HepG2 (cell line): ENCODE data around the gene TMEM165. TPM values are rescaled to one million over a fixed set of nuclear protein-coding genes. Genes with fewer than 3 reads are reported as not detected.

Experiments
- CENPX ChIP-seq: sonication (generic); formaldehyde crosslinking; IDR thresholded peaks from 2 replicates; pipeline ENCODE4 v1.9.0; 2021; ENCODE audit warnings: mild to moderate bottlenecking, missing genetic modification reagents, moderate library complexity
- GTF3A ChIP-seq: sonication (generic); formaldehyde crosslinking; conservative IDR thresholded peaks from 2 replicates; pipeline ENCODE4 v1.4.0; 2020; ENCODE audit warnings: mild to moderate bottlenecking, missing genetic modification reagents
- HMG20A ChIP-seq: IDR thresholded peaks from 2 replicates; pipeline ENCODE4 v1.6.1; 2016; ENCODE audit warnings: borderline replicate concordance
- HNRNPUL1 ChIP-seq: fragments of 200-400 bp; formaldehyde crosslinking; IDR thresholded peaks from 2 replicates; pipeline ENCODE4 v1.6.1; 2017; ENCODE audit warnings: low read depth, mild to moderate bottlenecking, low read length, moderate library complexity
- IKZF1 ChIP-seq: fragments of 450-650 bp; IDR thresholded peaks from 2 replicates; pipeline ENCODE4 v1.7.1; 2016
- MATR3 ChIP-seq: sonication (generic); formaldehyde crosslinking; IDR thresholded peaks from 2 replicates; pipeline ENCODE4 v1.4.0; 2020; ENCODE audit warnings: missing genetic modification reagents
- MBNL3 ChIP-seq: fragments of 250-450 bp; sonication (Bioruptor Pico); conservative IDR thresholded peaks from 2 replicates; pipeline ENCODE4 v1.8.0; 2022; ENCODE audit warnings: mild to moderate bottlenecking, inconsistent platforms
- NFATC3 ChIP-seq: sonication (generic); formaldehyde crosslinking; IDR thresholded peaks from 2 replicates; pipeline ENCODE4 v1.5.1; 2020; ENCODE audit warnings: mild to moderate bottlenecking, missing genetic modification reagents
- NRL ChIP-seq: sonication (generic); formaldehyde crosslinking; IDR thresholded peaks from 2 replicates; pipeline ENCODE4 v1.5.0; 2020; ENCODE audit warnings: missing genetic modification reagents, mild to moderate bottlenecking, moderate library complexity, borderline replicate concordance
- SAP130 ChIP-seq: IDR thresholded peaks from 2 replicates; pipeline ENCODE4 v1.6.1; 2016; ENCODE audit warnings: low read depth
- SETDB1 ChIP-seq: sonication (generic); formaldehyde crosslinking; IDR thresholded peaks from 2 replicates; pipeline ENCODE4 v1.5.1; 2020; ENCODE audit warnings: missing genetic modification reagents, mild to moderate bottlenecking, borderline replicate concordance
- SIN3A ChIP-seq: IDR thresholded peaks from 2 replicates; pipeline ENCODE4 v1.6.1; 2011; ENCODE audit warnings: low read depth, mild to moderate bottlenecking, control low read depth, low read length, borderline replicate concordance
- SP4 ChIP-seq: sonication (generic); formaldehyde crosslinking; IDR thresholded peaks from 2 replicates; pipeline ENCODE4 v1.8.1; 2023; ENCODE audit warnings: mild to moderate bottlenecking, missing genetic modification reagents
- ZBTB1 ChIP-seq: sonication (generic); formaldehyde crosslinking; IDR thresholded peaks from 2 replicates; pipeline ENCODE4 v1.4.0; 2020; ENCODE audit warnings: missing genetic modification reagents, borderline replicate concordance
- ZMYM2 ChIP-seq: sonication (generic); formaldehyde crosslinking; IDR thresholded peaks from 2 replicates; pipeline ENCODE4 v1.8.0; 2022; ENCODE audit warnings: mild to moderate bottlenecking, missing genetic modification reagents
- ZMYM4 ChIP-seq: sonication (generic); formaldehyde crosslinking; IDR thresholded peaks from 2 replicates; pipeline ENCODE4 v1.8.1; 2023; ENCODE audit warnings: mild to moderate bottlenecking, missing genetic modification reagents
- ZNF616 ChIP-seq: sonication (generic); formaldehyde crosslinking; IDR thresholded peaks from 2 replicates; pipeline ENCODE4 v1.5.0; 2020; ENCODE audit warnings: low read depth, mild to moderate bottlenecking, missing genetic modification reagents
- ZNF790 ChIP-seq: sonication (generic); formaldehyde crosslinking; IDR thresholded peaks from 2 replicates; pipeline ENCODE4 v1.8.0; 2022; ENCODE audit warnings: missing genetic modification reagents, mild to moderate bottlenecking, borderline replicate concordance
- polyA plus RNA-seq, 8 experiments: library from polyadenylated mRNA; depleted of rRNA in 3 of 8; stranded (reverse) in 7 of 8; unstranded in 1 of 8; fragments of >200 nt; fragmentation: Illumina TruSeq in 4 of 8; extraction: Trizol in 4 of 8; gene quantifications; 2 replicates each; pipeline versions ENCODE4 v1.2.1 to v1.2.3, GENCODE V29; 2011 to 2016; ENCODE audit warnings: low read depth in 4 of 8, missing spikeins in 1 of 8, mixed read lengths in 1 of 8; ENCODE audit not compliant: insufficient read depth in 1 of 8
- total RNA-seq, 5 experiments: library from RNA; depleted of rRNA; stranded (reverse); fragments of >200 nt; fragmentation: Illumina TruSeq; extraction: Trizol; gene quantifications; 2 replicates each; pipeline ENCODE4 v1.2.3, GENCODE V29; 2016; ENCODE audit warnings: low read depth in 1 of 5
- TF ChIP-seq, protein P1 (sequence below): sonication (generic); formaldehyde crosslinking; IDR thresholded peaks from 2 replicates; pipeline ENCODE4 v1.4.0; 2020; ENCODE audit warnings: mild to moderate bottlenecking, low read depth, missing genetic modification reagents
- TF ChIP-seq, protein P2 (sequence below): sonication (generic); formaldehyde crosslinking; IDR thresholded peaks from 2 replicates; pipeline ENCODE4 v1.4.0; 2020; ENCODE audit warnings: missing genetic modification reagents
- TF ChIP-seq, protein P3 (sequence below): sonication (generic); formaldehyde crosslinking; IDR thresholded peaks from 2 replicates; pipeline ENCODE4 v1.4.0; 2020; ENCODE audit warnings: mild to moderate bottlenecking, low read depth, missing genetic modification reagents
- TF ChIP-seq, protein P4 (sequence below): sonication (generic); formaldehyde crosslinking; IDR thresholded peaks from 2 replicates; pipeline ENCODE4 v1.8.1; 2023; ENCODE audit warnings: missing genetic modification reagents, mild to moderate bottlenecking, borderline replicate concordance
- TF ChIP-seq, protein P5 (sequence below): sonication (generic); formaldehyde crosslinking; IDR thresholded peaks from 2 replicates; pipeline ENCODE4 v1.4.0; 2020; ENCODE audit warnings: missing genetic modification reagents
- TF ChIP-seq, protein P6 (sequence below): sonication (generic); formaldehyde crosslinking; IDR thresholded peaks from 2 replicates; pipeline ENCODE4 v1.4.0; 2020; ENCODE audit warnings: missing genetic modification reagents

TMEM165 gene
- total and polyA plus RNA-seq, 2 of the 13 experiments (the other 11 are each of a cell fraction or from before 2014, with no cell fraction given): 54.6 to 103 TPM

DNA sequence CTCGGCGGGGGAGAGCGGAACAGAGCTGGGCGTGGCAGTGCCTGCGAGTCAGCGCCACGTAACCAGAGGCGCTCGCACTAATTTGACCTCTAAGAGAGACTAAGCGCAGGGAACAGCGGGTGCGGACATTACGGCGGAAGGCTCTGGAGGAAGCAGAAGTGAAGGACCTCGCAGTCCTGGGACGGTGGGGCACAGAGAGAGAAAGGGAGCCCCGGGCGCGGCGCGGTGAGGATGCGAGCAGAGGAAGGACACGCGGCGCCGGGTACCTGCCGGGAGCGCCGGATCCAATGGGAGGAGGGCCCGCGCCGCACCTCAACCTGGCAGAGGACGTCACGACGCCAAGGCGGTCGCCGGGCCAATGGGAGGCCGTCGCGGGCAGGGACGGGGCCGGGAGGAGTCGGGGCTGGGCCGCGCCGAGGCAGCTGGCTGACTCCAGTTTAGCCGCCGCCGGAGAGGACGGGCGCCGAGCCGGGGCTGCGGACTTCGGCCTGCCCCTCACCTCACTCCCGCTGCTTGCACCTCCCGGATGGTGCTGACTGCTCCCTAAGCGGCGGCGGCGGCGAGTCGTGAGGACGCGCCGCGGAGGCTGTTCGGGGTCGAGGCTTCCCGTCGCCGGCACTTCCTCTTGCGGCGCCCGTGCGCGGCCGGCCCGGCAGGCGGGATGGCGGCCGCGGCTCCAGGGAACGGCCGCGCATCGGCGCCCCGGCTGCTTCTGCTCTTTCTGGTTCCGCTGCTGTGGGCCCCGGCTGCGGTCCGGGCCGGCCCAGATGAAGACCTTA is at the start of gene TMEM165 (continued):
- TF ChIP-seq, protein P1, sequence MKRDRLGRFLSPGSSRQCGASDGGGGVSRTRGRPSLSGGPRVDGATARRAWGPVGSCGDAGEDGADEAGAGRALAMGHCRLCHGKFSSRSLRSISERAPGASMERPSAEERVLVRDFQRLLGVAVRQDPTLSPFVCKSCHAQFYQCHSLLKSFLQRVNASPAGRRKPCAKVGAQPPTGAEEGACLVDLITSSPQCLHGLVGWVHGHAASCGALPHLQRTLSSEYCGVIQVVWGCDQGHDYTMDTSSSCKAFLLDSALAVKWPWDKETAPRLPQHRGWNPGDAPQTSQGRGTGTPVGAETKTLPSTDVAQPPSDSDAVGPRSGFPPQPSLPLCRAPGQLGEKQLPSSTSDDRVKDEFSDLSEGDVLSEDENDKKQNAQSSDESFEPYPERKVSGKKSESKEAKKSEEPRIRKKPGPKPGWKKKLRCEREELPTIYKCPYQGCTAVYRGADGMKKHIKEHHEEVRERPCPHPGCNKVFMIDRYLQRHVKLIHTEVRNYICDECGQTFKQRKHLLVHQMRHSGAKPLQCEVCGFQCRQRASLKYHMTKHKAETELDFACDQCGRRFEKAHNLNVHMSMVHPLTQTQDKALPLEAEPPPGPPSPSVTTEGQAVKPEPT: 0 out of 2 replicates have a peak, but pooled peaks have one; percentile 45
- TF ChIP-seq ZBTB1: no peak
- no peak for TF ChIP-seq ZNF616 (CRISPR knock-in tag)
- TF ChIP-seq, protein P2, sequence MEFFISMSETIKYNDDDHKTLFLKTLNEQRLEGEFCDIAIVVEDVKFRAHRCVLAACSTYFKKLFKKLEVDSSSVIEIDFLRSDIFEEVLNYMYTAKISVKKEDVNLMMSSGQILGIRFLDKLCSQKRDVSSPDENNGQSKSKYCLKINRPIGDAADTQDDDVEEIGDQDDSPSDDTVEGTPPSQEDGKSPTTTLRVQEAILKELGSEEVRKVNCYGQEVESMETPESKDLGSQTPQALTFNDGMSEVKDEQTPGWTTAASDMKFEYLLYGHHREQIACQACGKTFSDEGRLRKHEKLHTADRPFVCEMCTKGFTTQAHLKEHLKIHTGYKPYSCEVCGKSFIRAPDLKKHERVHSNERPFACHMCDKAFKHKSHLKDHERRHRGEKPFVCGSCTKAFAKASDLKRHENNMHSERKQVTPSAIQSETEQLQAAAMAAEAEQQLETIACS (CRISPR knock-in tag): no peak
- TF ChIP-seq SETDB1: no peak
- TF ChIP-seq NFATC3 (CRISPR knock-in tag): 0 out of 2 replicates have a peak, but pooled peaks have one; percentile 64
- TF ChIP-seq MBNL3 (CRISPR knock-in tag): no peak
- TF ChIP-seq SAP130 (CRISPR knock-in tag): peak; percentile 87
- TF ChIP-seq SIN3A: peak; percentile 27; the same call in 1 of the 2 replicates
- TF ChIP-seq GTF3A (CRISPR knock-in tag): no peak
- TF ChIP-seq SP4 (CRISPR knock-in tag): no peak
- TF ChIP-seq CENPX (CRISPR knock-in tag): no peak
- TF ChIP-seq, protein P3, sequence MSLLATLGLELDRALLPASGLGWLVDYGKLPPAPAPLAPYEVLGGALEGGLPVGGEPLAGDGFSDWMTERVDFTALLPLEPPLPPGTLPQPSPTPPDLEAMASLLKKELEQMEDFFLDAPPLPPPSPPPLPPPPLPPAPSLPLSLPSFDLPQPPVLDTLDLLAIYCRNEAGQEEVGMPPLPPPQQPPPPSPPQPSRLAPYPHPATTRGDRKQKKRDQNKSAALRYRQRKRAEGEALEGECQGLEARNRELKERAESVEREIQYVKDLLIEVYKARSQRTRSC (CRISPR knock-in tag): no peak
- TF ChIP-seq, protein P4, sequence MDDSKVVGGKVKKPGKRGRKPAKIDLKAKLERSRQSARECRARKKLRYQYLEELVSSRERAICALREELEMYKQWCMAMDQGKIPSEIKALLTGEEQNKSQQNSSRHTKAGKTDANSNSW (CRISPR knock-in tag): peak; percentile 30; the same call in 1 of the 2 replicates
- no peak for TF ChIP-seq NRL (CRISPR knock-in tag)
- no peak for TF ChIP-seq ZMYM2 (CRISPR knock-in tag)
- TF ChIP-seq IKZF1: no peak
- peak; percentile 59; the same call in 1 of the 2 replicates for TF ChIP-seq ZNF790 (CRISPR knock-in tag)
- TF ChIP-seq HNRNPUL1: no peak
- TF ChIP-seq, protein P5, sequence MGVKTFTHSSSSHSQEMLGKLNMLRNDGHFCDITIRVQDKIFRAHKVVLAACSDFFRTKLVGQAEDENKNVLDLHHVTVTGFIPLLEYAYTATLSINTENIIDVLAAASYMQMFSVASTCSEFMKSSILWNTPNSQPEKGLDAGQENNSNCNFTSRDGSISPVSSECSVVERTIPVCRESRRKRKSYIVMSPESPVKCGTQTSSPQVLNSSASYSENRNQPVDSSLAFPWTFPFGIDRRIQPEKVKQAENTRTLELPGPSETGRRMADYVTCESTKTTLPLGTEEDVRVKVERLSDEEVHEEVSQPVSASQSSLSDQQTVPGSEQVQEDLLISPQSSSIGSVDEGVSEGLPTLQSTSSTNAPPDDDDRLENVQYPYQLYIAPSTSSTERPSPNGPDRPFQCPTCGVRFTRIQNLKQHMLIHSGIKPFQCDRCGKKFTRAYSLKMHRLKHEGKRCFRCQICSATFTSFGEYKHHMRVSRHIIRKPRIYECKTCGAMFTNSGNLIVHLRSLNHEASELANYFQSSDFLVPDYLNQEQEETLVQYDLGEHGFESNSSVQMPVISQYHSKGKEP (CRISPR knock-in tag): no peak
- TF ChIP-seq, protein P6, sequence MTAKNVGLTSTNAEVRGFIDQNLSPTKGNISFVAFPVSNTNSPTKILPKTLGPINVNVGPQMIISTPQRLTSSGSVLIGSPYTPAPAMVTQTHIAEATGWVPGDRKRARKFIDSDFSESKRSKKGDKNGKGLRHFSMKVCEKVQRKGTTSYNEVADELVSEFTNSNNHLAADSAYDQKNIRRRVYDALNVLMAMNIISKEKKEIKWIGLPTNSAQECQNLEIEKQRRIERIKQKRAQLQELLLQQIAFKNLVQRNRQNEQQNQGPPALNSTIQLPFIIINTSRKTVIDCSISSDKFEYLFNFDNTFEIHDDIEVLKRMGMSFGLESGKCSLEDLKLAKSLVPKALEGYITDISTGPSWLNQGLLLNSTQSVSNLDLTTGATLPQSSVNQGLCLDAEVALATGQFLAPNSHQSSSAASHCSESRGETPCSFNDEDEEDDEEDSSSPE (CRISPR knock-in tag): peak; percentile 88
- peak; percentile 85 for TF ChIP-seq ZMYM4 (CRISPR knock-in tag)
- no peak for TF ChIP-seq HMG20A (CRISPR knock-in tag)
- TF ChIP-seq MATR3 (CRISPR knock-in tag): no peak
